Lung (tissue), 12 donors: ENCODE measurements around the gene THAP3. TPM values are rescaled to one million over a fixed set of nuclear protein-coding genes. Genes with fewer than 3 reads are reported as not detected.
A peak's percentile ranks its signal among the peaks of the same experiment; 100 is the strongest.

ENCODE experiments used
- ATAC-seq: fragments of 200-7000 bp; cut with Tn5 transposase; one replicate; pipeline ENCODE4 v1.9.1; 2020; ENCODE audit warnings: moderate number of reproducible peaks; ENCODE audit not compliant: insufficient read depth, low FRiP score
- DNase-seq, 3 donors: peaks; one replicate each; pipeline ENCODE4 v3.0.0-alpha.2; 2013 to 2017
- H3K27ac ChIP-seq, 2 donors: one replicate each; pipeline ENCODE4 v1.5.1; 2013; ENCODE audit warnings: mild to moderate bottlenecking in 2 of 2, moderate library complexity in 2 of 2, control low read depth in 1 of 2, inconsistent platforms in 1 of 2, low read depth in 1 of 2, low read length in 1 of 2
- H3K27me3 ChIP-seq, 3 donors: one replicate each; pipeline ENCODE4 v1.5.1; 2013; ENCODE audit warnings: low read length in 2 of 3; ENCODE audit not compliant: control insufficient read depth in 3 of 3, insufficient read depth in 3 of 3
- H3K36me3 ChIP-seq, 4 donors: one replicate each; pipeline ENCODE4 v1.5.1; 2013; ENCODE audit warnings: low read length in 4 of 4, mild to moderate bottlenecking in 1 of 4, moderate library complexity in 1 of 4; ENCODE audit not compliant: control insufficient read depth in 4 of 4, insufficient read depth in 4 of 4
- H3K4me1 ChIP-seq, 5 donors: one replicate each; pipeline ENCODE4 v1.5.1; 2013; ENCODE audit warnings: low read length in 5 of 5, mild to moderate bottlenecking in 2 of 5, moderate library complexity in 1 of 5; ENCODE audit not compliant: control insufficient read depth in 5 of 5, insufficient read depth in 5 of 5
- H3K4me3 ChIP-seq: one replicate; pipeline ENCODE4 v1.5.1; 2013; ENCODE audit warnings: mild to moderate bottlenecking, control low read depth, moderate library complexity
- H3K9ac ChIP-seq, 2 donors: one replicate each; pipeline ENCODE4 v1.5.1; 2013; ENCODE audit warnings: low read length in 2 of 2, control low read depth in 1 of 2; ENCODE audit not compliant: insufficient read depth in 1 of 2
- H3K9me3 ChIP-seq, 4 donors: one replicate each; pipeline ENCODE4 v1.5.1; 2013; ENCODE audit warnings: low read length in 3 of 4, mild to moderate bottlenecking in 1 of 4, moderate library complexity in 1 of 4; ENCODE audit not compliant: control insufficient read depth in 4 of 4, insufficient read depth in 3 of 4
- CTCF ChIP-seq: IDR thresholded peaks from 2 replicates; pipeline ENCODE4 v1.5.1; 2012; ENCODE audit warnings: mild to moderate bottlenecking; ENCODE audit errors: control extremely low read depth, extremely low read depth
- WGBS, 2 donors: extraction: QIAGEN DNeasy Blood & Tissue Kit; methylation state at CpG; one replicate each; pipeline ENCODE4 v1.1.7; 2013; 5-methylcytosine and 5-hydroxymethylcytosine counted together
- polyA plus RNA-seq, 2 donors: library from polyadenylated mRNA; stranded (reverse); fragments of 200-250 nt; gene quantifications; one replicate each; pipeline ENCODE4 v1.2.1, GENCODE V29; 2013
- total RNA-seq, 2 donors: library from RNA; depleted of rRNA in 1 of 2; stranded (reverse); fragments of >200 nt in 1 of 2; gene quantifications; one replicate each; pipeline ENCODE4 v1.2.1, GENCODE V29; 2014 to 2021
- donor health status: control.
- donor health status: control.
- donor health status: Bipolar disorder and iron deficiency.
- donor health status: healthy.
- donor health status: DM: yes; HTN: yes; CAD: no.

Gene THAP3
- total and polyA plus RNA-seq, 4 donors, result 12.6 to 26.5 (median 20.8) TPM

DNA sequence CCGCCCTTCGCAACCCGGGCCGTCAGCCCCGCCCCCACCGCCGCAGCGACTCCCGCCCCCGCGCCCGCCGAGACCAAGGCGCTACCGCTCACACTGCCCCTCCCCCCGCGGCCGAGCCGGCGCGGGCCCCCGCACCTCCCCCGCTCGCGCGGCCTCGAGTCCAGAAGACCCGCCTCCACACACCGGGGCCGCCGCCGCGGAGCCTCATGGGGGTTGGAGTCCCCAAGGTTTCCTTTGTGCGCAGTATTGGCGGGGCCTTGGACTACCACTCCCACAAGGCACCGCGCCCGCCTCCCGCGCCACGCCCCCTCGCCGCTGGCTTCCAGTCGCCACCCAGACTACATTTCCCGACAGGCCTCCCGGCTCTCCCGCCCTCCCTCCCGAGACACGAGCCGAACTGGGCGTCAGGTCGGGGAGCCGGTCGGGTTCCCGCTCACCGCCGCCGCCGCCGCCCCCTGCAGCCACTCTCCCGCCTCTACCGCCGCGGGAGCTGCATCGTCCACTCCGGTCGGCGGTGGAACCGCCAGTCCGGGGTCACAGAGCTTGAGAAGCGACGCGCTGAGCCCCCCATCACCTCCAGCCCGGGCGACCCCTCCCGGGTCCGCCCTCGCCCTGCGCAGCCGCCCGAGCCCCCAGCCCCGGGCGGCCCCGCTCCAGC, 11.2 kb upstream of the THAP3 start, which contains the start of gene PHF13:
Gene PHF13, plus strand, starts transcription at position 371 of the 658 bp plus-strand sequence. CDS start 336 bp downstream, outside the sequence.
- DNase-seq, result peak; percentile 99 to 100 (median 100)
- ATAC-seq, result peak; percentile 99
- no peak for TF ChIP-seq CTCF
- 1% methylated on average over 53 to 84 of the region's 84 CpGs for WGBS, 2 donors
- peak within 1 kb of the TSS; percentile 89 to 99 for H3K27ac ChIP-seq
- H3K27me3 ChIP-seq, result no peaks in the 10 kb centered on the region
- peaks cover 0 to 7% (median 1%) of the 10 kb centered on the region in 4 donors for H3K36me3 ChIP-seq
- H3K9me3 ChIP-seq, result no peaks in the 10 kb centered on the region
- peak within 1 kb of the TSS; percentile 58 to 92 for H3K9ac ChIP-seq
- peak within 1 kb of the TSS; percentile 96 for H3K4me3 ChIP-seq
- H3K4me1 ChIP-seq, result peaks cover 0 to 15% (median 0%) of the 10 kb centered on the region in 5 donors

DNA sequence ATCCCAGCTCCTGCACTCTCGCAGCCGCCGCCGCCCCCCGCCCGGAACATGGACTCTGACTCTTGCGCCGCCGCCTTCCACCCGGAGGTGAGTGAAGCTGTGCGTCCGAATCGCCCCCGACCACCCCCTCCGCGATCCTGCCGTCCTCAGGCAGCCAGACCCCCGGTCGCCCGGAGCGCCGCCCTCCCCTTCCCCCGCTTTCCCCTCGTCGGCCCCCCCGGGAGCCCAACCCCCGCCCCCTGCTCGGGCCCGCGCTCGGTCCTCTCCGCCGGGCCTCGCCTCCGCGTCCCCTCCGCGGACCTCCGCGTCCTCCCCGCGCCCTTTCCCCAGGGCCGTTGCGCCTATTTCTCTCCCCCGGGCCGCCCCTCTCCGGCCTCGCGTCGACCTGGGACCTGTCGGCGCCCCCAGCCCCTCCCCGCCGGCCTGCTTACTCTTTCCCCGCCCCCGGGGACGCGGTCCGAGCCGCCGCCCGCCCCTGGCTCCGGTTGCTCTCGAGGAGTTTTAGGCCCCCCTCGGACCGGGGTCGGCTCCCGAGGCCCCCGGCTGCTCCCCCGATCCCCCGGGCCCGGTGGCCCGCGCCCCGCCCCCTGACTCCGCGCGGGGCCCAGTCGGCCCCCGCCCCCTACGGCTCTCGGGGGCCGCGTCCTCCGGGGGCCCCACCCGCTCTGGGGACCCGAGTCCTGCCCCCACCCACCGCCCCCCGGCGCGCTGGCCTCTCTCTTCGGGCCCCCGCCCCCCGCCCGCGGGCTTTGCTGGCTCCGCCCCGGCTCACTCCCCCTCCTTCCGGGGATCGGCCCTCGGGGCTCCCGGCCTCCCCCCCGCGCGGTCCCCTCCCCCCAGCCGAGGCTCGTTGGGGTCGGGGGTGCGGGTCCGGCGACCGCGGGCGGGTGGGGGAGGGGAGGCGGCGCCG, 10.4 kb upstream of the THAP3 start:
- no peak for ATAC-seq
- peak overlapping the region; percentile 96 for H3K4me3 ChIP-seq
- H3K27ac ChIP-seq, result peak overlapping the region; percentile 86 to 99
- H3K9me3 ChIP-seq, result no peaks in the 10 kb centered on the region
- H3K4me1 ChIP-seq, result peaks cover 0 to 15% (median 0%) of the 10 kb centered on the region in 5 donors
- peak; percentile 59 to 72 (median 62) for DNase-seq
- no peak overlapping the region for H3K9ac ChIP-seq
- H3K27me3 ChIP-seq, result no peaks in the 10 kb centered on the region
- H3K36me3 ChIP-seq, result peaks cover 0 to 7% (median 1%) of the 10 kb centered on the region in 4 donors
- TF ChIP-seq CTCF, result no peak
- 1 to 2% methylated on average over 75 to 117 of the region's 117 CpGs for WGBS, 2 donors

DNA sequence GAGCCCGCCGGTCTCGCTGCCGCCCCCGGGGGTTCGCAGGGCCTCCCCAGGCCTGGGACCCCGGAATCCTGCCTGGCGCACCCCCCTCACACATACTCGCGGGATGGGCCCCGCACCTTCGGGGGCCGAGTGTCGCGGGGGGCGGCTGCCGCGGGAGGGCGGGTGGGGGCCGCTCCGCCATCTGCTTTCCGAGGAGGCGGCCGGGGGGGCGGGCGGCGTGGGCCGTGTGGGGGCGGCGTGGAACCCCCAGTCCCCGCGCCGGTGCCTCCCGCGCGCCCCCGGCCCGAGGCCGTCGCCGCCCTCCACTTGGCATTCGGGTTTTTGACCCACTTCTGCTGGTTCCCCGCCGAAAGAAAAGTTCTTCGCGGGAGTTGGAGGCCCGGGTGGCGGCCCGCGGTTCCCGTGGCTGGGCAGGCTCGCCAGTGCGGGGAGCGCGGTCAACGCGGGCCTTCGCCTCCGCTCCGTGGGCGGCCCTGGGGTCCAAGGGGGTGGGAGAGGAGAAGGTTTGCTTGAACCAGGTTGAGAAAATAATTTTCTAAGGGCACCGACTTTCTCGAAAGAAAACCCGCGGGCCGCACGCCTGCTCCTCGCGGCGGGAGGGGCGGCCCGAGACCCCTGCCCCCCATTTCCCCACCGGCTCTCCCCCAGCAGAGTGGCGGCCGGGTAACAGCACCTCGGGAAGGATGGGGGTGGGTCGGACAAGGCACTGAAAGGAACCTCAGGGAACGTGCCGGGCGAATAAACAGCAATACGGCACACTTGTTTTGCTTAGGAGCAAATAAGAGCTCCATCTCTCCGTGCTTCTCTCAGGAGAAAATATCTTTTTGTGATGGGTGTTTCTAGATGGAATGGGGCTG, 9.5 kb upstream of the THAP3 start:
- peaks cover 0 to 3% (median 0%) of the 10 kb centered on the region in 4 donors for H3K9me3 ChIP-seq
- no peaks in the 10 kb centered on the region for H3K27me3 ChIP-seq
- no peak for TF ChIP-seq CTCF
- H3K27ac ChIP-seq, result peak overlapping the region in 1 of 2 donors; percentile 52
- DNase-seq (peak in 2 of 3 donors; percentile 46 to 50), ATAC-seq (no peak)
- H3K4me1 ChIP-seq, result peaks cover 0 to 15% (median 0%) of the 10 kb centered on the region in 5 donors
- H3K4me3 ChIP-seq, result peak overlapping the region; percentile 45
- H3K36me3 ChIP-seq, result peaks cover under 1 to 13% (median 9%) of the 10 kb centered on the region in 4 donors
- no peak overlapping the region for H3K9ac ChIP-seq
- WGBS, 2 donors, result 2% methylated on average over 53 to 82 of the region's 82 CpGs
